HTERT RPE-1 (cell line): ENCODE results near the gene MS4A10.

Experiments
- in situ Hi-C: fragments of 300-500 bp; cut with MboI; formaldehyde crosslinking; loops from 4 replicates; pipeline ENCODE4 v1.14.3; 2020; ENCODE audit warnings: low sequenced_read_pairs

Gene MS4A10

DNA sequence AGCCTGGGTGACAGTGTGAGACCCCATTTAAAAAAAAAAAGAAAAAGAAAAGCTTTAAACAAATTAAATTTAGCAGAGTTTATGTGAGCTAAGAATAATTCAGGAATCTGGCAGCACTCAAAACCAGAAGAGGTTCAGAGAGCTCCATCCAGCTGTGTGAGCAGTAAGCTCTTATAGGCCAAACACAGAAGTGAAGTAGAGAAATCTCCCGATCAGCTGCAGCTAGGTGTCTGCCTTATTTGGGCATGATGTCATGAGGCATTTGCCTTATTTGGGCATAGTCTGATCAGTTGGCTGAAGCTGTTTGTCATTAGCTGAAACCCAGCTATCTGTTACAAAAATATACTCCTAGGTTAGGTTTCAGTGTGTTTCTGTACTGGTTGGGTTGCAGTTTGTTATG is 20.3 kb upstream of the MS4A10 start:
- in situ Hi-C loops: no loop called here

DNA sequence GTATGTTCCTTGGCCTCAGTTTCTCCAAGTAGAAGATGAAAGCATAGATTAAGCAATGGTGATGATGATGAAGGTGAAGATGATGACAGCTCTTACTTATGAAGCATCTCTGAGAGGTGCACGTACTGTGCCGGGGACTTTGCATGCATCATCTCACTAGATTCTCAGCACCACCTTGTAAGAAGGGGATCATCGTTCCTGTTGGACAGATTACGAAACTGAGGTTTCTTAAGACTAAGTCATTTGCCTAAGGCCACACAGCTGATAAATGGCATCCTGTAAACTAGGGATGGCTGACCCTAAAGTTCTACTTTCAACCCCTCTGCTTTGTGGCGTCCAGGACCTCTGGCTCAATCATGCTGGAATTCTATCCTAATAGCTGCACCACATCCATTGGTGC is 19.8 kb upstream of the MS4A10 start:
- in situ Hi-C loops: no loop called here

DNA sequence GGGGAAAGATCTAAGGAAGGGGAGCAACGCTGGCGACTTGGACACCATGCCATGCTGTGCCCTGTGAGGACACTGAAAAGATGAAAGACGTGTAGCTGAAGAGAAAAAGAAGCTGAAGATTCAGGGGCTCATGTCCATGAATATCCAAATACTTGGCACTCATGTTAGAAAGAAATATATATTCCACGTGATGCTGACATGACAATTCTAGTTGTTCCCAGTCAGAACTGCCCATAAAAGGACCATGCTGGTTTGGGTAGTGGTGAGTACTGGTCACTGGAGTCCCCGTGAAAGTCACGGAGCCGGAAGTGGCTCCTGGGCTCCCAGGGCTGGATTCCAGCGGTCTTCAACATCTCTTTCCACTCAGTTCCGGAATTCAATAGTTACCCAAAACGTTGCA is 18.6 kb upstream of the MS4A10 start:
- in situ Hi-C loops: no loop called here

DNA sequence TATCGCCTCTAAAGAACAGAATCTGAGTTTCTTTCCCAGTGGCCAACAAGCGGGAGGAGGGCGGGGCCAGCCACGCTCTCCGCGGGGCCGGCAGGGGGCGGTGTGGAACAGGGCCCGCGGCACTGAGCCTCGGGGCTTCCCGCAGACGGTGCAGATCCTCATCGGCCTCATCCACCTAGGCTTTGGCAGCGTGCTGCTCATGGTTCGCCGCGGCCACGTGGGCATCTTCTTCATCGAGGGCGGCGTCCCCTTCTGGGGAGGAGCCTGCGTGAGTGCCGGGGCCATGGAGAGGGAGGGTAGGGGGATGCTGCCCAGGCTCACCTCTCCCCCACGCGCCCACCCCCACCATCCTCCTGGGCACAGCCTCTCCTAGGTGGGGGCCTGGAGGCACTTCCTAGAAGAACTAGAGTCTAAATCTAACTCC is 17.7 kb upstream of the MS4A10 start:
- in situ Hi-C loops: no loop called here

DNA sequence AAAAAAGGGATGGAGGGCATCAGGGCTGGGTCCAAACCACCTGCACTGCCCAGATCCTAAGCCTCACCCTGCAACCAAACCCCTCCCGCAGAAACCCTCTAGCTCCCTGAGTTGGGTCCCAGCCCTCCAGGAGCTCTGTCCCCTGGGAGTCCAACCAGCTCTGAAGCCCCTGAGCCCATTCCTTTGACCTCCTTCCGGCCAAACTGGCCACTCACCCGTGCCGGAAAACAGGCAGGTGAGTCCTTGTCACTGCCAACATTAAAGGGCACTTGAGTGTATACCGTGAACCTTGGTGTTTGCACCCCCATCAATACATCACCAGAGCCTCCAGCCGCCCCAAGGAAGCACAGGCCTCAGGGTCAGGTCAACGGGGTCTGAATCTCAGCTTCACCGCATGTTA is 16.9 kb upstream of the MS4A10 start:
- in situ Hi-C loops: no loop called here

DNA sequence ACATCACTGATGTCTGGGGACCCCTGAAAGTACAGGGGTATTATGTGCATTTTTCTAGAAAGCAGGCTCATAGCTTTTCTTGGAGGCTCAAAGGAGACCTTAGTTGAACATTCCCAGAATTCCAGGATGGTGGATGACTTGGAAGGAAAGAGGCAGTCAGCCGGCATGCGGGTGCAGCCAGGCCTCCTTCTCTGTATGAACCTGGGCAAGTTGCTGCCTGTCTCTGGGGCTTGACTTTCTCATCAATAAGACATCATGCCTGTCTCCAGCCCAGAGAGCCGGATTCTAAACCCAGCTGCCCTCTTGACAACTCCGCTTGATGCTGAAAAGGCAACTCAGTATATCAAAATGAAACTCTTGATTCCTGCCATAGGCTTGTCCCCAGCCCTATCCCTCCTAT is 15.9 kb upstream of the MS4A10 start:
- in situ Hi-C loops: no loop called here

DNA sequence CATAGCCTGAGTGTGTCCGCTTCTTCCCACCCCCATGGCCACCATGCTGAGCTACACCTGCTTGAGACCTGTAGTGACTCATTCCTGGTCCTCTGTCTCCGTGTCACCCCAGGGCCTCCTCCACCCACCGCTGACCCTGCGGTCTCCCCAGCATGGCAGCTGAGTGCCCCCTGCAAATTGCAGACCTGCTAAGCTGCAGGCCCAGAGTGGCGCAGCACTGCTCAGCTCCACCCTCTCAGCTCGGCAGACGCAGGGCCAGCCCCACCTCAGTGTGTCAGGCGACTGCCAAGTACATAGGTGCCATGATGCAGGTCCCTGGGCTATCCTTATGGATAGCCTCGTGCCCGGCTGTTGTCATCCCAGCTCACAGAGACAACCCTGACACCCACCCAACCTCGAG is 15.3 kb upstream of the MS4A10 start:
- in situ Hi-C loops: no loop called here

DNA sequence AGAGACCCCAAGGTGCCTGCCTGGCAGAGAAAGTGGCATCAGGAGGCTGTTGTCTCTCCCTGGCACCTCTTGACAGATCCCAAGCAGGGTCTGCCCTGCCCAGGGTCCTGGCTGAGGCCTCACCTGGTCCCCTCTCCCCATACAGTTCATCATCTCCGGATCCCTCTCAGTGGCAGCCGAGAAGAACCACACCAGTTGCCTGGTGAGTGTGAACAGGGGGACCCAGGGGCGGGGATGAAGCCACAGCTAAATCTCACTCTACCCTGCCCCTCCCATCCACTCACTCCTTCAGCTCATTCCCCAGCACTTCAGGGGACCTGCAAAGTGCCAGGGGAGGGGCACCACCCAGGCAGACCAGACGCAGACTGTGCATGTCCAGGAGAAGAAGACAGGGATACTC is 14.0 kb upstream of the MS4A10 start:
- in situ Hi-C loops: no loop called here

DNA sequence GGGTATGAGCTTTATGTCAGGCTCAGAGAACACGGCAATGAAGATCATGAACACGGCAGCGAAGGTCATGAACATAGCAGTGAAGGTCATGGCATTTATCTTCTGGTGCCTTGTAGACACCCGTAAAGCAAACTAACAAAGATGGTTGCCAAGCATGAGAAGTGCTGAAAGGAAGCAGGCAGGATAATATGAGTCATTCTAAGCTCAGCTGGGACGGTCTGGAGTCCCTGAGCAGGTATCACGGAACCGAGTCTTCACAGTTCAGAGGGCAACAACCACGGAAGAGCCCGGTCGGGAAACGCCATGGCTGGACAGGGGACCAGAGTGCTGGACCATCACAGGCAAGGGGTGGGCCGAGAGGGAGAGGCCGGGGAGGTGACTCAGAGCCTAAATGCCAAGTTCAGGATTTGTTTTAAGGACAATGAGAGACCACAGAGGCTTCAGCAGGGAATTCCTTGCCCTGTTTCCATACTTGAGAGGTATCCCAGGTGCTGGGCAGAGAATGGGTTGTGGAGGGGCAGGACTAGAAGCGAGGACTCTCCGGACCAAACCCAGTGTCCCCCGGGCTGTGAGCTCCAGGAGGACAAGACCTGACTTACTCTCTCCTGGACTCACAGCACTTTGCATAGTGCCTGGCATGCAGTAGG is 13.1 kb upstream of the MS4A10 start:
- in situ Hi-C loops: no loop called here

DNA sequence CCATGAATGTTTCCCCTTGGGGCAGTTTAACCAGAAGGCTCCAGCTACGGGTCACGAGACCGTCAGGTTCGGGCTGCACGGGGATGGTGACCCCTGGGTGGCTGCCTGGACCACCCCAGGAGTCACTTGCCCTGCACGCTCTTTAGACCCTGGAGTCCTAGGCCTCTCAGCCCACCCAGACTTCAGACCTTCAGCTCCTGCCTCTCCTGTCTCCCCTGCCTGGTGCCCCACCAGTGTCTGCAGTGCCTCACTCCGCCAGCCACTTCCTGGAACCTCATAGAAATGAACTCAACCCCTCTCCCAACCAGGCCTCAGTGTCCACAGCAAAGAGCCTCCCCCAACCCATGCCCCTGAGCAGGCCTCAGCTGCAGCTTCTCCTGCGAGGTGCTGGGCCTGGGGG is 12.5 kb upstream of the MS4A10 start:
- in situ Hi-C loops: no loop called here

DNA sequence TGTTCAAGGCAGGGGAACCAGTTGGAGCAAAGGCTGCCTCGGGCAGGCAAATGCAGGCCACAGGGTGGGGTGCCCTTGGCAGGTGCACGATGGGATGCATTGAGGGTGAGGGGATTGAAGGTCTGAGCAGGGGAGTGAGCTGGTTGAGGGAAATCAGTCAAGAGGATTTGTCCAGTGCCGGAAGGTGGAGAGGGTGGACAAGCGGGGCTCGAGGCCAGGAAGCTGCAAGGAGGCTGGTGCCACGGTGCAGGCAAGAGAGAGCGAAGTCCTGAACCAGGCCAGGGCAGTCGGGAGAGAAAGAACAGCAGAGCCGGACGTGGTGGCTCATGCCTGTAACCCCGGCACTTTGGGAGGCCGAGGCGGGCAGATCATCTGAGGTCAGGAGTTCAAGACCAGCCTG is 10.4 kb upstream of the MS4A10 start:
- in situ Hi-C loops: no loop called here

DNA sequence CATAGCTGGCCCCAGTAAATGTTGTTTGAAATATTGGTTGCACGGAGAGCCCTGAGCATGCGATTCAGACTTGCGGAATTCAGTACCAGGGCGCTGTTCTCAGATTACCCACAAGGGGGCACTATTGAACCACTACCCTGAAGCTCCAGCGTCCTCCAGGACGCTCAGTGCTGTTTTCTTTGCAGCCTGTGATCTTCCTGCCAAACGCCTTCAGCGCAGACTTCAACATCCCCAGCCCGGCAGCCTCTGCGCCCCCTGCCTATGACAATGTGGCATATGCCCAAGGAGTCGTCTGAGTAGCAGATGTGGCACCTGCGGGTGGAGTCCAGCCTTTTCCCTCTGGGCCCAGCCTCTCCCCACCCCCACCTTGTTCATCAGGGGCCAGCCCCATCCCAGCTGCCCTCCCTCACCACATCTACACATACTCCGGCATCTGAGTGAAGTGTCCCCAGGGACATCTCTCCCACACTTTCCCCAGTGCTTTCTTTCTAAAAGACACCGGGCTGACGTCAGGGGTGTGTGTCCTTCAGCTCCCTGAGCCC is 9.6 kb upstream of the MS4A10 start:
- in situ Hi-C loops: no loop called here

DNA sequence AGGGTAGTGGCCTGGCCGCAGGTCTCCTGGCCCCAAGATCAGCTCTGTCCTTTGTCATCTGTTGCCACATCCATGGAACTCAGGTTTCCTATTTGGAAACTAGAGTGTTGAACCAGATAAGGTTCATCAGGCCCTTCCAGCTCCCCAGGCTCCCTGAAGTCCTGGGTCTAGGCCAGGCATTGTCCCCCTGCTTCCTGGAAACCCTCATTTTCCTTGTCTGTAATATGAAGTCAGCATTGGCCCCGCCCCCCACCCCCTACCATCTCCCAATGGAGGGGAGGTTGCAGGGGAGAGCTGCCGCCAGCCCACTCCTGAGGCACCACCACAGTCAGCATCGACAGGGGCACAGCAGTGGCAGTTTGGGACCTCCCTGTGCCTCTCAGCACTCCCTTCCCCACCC is 9.0 kb upstream of the MS4A10 start:
- in situ Hi-C loops: no loop called here

DNA sequence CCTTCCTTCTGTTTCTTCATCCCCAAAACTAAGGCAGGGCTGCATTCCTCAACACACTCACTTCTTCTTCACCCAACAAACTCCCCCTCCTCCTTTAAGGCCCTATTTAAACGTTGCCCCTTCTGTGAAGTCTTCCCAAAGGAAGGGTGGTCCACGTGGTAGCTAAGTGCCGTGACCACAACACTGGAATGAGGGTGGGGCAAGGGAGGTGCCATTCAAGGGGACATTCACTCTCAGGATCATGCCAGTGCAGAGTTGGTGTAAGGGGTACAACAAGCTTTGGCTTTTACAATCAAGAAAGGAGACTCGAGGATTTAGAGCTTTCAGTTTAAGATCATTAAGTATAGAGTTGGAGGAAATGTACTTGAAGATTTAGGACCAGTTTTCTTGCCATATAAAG is 8.0 kb upstream of the MS4A10 start:
- in situ Hi-C loops: no loop called here

DNA sequence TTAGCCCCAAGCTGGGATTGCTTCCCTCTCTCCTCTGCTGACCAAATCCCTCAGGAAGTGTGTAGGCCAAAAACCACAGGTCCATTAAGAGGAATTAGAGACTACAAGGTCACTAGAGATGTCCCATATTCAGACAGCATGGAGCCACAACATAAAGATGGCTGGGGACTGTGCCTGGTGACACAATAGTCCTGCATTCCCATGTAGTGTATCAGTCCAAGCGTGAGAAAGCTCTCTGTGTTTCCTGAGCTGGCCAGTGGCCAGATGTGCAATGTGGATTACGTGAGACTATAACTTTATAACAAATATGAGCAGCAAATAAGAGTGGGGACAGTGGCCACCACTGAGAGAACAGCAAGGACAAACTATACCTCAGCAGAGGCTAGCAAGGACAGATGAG is 7.6 kb upstream of the MS4A10 start:
- in situ Hi-C loops: no loop called here

DNA sequence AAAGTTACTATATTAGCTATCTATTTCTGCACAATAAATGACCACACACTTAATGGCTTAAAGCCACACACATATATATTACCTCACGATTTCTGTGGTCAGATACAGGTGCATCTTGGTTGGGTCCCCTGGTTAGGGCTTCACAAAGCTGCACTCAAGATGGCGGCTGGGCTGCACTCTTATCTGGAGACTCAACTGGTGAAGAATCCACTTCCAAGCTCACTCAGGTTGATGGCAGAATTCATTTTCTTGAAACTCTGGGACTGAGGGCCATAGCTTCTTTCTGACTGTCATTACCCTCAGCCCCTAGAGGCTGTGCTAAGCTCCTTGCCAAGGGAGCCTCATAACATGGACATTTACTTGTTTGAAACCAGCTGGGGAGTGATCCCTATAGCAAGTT is 5.1 kb upstream of the MS4A10 start:
- in situ Hi-C loops: no loop called here

DNA sequence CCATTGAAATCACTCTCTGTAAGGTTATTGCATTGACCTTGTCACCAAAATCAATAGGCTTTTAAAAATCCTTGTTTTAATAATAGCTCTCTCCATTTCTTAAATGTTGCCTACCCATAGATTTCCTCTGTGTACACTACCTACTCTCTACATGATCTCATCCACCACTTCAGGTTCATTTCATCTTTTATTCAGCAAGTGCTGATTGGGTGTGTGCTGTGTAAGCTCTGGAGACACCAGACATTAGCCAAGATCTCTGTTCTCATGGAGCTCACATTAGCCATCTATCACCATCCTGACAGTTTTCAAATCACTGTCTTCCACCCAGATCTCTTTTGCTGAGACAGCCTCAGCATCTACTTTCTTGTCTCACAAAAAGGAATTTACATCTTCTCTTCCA is 4.4 kb upstream of the MS4A10 start:
- in situ Hi-C loops: no loop called here

DNA sequence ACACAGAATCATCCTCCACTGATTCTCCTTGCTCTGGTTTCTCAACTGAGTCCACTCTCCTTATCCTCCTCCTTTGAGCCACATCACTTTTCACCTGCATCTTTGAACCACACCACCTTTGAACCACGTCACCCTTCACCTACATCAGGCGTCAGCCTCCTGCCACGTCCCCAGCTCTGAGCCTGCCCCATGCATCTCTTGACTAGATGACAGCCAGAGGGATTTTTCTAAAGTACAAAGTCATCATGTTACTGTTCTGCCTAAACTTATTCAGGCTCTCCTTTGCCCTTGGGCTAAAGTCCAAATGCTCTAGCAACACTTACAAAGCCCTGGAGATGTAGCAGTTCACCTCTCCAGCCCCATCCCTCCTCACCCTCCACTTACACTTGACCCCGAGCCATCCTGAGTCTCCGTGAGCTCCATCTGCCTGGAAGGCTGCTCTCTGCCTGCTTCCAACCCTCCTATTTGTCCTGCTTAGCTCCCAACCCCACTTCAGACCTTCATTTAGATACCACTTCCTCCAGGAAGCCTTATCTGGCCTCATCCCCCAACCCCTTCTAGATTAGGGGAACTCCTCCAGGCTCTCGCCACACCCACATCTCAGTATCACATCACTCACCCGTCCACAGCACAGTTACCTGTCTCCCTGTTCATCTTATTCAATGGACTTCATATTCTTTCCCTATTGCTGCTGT is 3.7 kb upstream of the MS4A10 start:
- in situ Hi-C loops: no loop called here

DNA sequence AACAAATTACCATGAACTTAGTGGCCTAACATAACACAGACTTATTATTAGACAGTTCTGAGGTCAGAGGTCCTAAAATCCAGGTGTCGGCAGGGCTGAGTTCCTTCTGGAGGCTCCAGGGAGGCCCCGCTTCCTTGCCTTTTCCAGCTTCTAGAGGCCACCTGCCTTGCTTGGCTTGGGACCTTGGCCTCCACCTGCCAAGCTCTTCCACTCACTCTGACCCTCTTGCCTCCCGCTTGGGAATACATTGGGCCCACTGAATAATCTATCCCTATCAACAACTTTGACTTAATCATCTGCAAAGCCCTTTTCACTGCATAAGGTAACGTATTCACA is 3.2 kb upstream of the MS4A10 start:
- in situ Hi-C loops: no loop called here

DNA sequence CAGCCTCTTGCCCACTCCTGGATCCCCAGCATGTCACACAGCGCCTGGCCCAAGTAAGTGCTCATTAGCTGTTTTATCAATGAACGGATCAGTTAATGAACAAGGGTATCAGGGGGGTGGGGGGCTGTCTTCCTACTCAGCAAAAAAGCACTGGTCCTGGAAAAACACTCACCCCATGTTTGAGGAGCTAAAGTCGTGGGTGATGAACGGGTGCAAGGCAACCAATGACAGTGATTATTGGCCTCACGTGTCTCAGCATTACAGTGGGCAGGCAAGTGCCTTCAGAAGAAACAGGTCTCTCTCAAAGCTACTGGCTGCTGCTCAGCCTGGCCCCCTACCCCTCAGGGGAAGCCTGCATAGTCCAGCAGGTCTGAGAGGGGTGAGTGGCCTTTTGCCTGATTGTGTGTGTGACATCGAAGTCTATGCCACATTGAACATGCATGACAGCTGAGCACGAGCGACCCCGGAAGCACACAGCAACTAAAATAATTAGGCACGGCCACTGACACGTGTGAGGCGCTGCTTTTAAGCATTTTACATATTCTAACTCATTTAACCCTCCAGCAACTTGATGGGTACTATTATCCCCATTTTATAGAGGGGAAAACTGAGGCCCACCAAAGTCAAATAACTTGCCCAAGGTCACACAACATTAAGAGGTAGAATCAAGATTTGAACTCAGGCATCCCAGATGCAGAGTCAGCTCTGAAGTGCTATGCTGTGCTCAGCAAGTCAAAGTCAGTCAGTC is 2.6 kb upstream of the MS4A10 start:
- in situ Hi-C loops: no loop called here

DNA sequence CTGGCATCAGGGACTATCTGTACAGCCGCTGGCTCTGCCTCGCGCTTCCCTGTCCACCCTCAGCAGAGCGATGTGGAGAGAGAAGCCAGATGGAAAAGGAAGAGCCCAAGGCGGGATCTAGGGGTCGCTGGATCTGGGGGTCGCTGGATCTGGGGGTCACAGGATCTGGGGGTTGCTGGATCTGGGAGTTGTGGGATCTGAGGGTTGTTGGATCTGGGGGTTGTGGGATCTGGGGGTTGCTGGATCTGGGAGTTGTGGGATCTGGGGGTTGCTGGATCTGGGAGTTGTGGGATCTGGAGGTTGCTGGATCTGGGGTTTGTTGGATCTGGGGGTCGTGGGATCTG is 2.0 kb upstream of the MS4A10 start:
- in situ Hi-C loops: no loop called here

DNA sequence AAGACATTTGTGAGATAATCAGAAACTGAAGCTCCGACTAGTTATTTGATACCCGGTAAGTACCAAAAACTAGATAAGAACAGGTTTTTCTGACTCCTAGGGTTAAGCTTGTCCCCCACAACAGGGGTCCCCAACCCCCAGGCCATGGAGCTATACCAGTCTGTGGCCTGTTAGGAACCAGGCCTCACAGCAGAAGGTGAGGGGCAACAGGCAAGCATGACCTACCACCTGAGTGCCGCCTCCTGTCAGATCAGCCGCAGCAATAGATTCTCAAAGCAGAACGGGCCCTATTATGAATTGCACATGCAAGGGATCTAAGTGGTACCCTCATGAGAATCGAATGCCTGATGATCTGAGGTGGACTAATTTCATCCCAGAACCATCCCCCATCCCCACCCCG is 1.2 kb upstream of the MS4A10 start:
- in situ Hi-C loops: no loop called here
